Hepatic stellate cell (primary cell): ENCODE data around the gene KRTAP5-8.
"Not testable (repeated sequence)": the region's sequence is repeated elsewhere in the genome, so short reads cannot be mapped to it uniquely, and the experiment has no call there.

Experiments
- DNase-seq: peaks from one replicate; pipeline ENCODE4 v3.0.0; 2011; ENCODE audit warnings: low spot score

The KRTAP5-8 gene

DNA sequence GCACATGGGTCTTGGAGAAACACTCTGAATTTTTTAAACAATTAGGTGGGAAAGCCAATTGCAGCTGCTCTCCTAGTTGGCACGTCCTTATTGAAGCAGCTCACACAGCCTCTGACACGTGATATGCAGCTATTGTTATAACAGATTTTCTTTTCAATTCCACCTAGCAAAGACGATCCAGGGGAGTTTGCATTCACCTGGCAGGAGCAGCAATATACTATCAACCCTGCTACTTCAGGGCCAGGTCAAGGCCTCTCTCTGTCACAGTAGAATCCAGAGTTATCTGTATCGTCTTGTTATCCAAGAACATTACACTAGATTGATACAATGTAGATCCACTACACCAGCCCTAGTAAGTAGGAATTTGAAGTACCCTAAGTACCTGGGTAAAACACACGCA lies 36.6 kb downstream of the KRTAP5-8 start:
- DNase-seq: no peak

DNA sequence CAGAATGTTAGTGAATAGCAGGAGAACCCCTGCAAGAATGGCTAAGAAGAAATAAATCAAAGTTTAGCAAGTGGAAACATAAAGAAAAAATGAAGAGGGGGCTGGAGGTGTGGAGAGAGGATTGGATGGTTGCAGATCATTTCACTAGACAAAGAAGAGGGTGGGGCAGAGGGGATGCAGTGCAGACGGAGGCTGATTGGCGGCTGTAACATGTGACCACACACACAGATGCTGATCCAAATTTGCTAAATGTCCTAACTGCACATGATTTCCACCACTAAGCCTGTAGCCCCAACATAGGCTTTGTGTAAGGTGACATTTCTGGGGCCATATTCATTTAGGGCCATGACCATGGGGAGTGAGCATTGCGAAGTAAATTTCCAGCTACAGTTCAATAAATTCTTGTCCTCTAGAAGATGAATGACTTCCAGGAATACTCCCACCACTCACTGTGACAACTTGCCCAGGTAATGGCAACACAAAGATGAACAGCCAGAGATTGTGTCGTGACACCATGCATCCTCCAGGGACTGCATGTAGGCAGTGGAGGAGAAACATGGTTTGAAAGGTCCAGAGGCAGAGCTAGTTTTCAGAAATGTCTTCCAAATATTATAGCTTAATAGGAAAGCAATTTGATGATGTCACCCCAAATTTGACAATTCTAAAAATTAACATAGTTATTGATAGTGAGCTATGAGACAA lies 38.0 kb downstream of the KRTAP5-8 start:
- DNase-seq: no peak

DNA sequence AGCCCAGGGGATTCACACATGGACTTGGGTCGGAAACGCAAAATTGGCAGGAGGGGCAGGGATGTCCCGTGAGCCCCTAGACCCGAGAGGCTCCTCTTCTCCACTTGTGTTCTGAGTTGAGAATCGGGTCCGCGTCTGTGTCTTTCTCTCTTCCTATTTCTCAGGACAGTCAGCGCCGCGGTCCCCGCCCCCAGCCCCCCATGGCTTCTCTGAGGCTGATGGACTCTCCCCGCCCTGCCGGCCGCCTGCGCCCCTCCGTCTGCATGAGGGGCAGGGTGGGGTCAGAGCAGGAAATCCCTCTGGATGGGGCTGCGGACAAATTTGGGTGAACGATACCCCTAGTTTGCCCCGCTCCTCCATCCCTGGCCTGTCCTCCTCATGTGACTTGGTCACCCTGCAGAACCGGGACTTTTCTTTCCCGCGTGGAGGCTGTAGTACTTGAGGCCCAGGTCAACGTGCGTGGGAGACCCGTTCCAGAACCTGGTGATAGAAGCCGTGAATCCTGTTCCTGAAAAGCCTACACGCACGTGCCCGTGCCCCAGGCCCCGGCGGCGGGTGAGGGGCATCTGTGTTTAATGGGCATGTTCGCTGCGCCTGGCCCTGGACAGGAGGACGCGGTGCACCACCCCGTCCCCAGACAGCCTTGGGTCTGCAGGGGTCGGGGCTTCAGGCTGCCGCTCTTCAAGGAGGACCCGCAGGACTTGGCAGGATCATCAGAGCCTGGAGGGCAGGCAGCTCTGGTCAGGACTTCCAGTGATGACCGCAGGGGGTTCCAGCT lies 39.1 kb downstream of the KRTAP5-8 start:
- DNase-seq: not testable (repeated sequence)

DNA sequence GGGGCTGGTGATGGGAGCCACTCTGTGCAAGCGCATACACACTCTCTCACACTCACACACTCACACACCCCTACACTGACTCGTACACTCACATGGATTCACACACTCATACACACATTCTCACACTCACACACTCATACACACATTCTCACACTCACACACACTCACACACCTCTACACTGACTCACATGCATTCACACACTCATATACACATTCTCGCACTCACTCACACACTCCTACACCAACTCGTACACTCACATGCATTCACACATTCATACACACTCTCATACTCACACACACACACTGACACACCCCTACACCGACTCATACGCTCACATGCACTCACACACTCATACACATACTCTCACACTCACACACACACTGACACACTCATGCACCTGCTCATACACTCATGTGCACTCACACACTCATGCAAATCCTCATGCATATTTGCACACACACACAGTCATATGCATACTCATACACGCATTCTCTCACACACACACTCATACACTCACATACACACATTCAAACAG lies 39.7 kb downstream of the KRTAP5-8 start:
- DNase-seq: no peak

DNA sequence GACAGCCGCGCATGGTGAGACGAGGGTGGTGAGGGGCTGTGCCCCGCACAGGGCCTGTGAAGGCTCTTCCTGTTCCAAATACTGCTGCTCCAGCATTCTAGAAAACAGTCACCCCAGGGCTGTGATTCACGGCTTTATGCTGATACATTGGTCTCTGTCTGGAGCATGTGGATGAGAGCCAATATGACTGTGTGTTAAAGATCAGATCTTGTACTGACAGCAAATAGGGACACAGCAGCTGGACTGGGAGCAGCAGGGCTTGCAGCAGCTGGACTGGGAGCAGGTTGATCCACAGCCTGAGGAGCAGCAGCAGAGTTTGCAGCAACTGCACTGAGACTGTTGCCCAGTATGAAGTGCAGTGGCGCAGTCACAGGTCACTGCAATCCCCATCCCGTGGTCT lies 41.7 kb downstream of the KRTAP5-8 start:
- not testable (repeated sequence) for DNase-seq

DNA sequence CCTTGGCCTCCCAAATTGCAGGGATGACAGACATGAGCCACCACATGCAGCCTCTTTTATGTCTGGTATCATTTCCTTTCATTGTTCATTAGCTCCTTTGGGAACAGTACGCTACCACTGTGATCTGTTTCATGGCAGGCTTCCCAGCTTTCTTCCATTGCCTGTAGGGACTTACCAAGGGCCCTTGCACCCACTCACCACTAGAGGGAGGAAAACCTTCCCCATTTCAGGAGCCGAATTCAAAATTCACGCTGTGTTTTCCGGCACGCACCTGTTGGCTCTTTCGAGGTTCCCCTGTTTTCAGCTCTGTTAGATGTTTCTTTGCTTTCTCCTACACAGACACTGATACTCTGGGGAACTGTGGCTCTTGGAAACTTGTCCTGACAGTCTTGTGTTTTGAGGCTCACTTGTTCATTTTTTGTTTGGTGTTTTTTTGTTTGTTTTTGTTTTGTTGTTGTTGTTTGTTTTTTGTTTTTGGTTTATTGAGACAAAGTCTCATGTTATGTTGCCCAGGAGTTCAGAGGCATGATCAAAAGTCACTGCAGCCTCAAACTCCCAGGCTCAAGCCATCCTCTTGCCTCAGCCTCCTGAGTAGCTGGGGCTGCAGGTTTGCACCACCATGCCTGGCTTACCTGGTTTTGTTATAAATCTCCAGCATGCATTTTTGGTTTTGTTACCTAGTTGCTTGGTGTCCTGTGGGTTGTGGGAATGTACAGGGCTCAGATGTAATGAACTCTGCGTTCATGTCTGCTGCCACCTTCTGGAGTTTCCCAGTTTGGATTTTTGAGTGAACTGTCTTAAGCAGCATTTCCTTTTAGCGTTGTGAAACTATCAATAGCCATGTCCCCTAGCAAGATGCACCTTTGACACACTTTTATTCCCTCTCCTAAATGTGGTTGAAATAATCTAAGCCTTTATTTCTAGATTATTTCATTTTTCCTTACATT lies 42.5 kb downstream of the KRTAP5-8 start:
- DNase-seq: peak; percentile 77

DNA sequence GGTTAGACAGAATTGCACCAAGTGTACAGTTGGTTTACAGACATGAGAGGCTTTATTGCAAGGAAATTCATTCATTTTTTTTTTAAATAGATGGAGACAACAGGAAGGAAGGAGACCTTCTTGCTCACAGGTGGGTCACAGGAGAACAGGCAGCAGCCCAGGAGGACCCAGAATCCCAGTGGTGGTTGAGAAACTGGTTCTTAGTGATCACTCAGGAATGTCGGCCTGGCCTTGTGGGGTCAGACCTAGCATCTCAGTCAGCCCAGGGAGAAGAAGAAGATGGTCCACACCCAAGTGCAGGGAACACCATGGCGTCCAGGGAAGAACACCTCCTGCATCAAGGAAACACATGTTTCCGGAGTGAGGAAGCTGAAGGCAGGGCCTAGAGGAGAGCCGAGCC lies 44.0 kb downstream of the KRTAP5-8 start:
- DNase-seq: no peak

DNA sequence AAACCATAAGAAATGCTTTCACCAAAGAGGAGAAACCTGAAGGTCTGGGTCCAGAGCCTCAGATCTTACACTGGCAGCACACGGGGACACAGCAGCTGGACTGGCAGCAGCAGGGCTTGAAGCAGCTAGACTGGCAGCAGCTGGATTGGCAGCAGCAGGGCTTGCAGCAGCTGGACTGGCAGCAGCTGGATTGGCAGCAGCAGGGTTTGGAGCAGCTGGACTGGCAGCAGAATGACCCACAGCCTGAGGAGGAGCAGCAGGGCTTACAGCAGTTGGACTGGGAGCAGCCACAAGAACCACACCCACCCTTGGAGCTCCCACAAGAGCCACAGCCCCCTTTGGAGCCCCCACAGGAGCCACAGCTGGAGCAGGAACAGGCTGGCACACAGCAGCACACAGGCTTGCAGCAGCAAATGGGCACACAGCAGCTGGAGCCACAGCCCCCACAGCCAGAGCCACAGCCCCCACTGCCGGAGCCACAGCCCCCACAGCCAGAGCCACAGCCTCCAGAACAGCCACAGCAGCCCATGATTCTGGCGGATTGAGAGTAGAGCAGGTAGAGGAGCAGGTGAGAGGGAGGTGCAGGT lies 44.6 kb downstream of the KRTAP5-8 start, which contains the start of gene KRTAP5-11:
KRTAP5-11 (minus strand) TSS at position 567 of the 587 bp plus-strand sequence; CDS start at position 529, 38 bp downstream.
- no peak for DNase-seq

DNA sequence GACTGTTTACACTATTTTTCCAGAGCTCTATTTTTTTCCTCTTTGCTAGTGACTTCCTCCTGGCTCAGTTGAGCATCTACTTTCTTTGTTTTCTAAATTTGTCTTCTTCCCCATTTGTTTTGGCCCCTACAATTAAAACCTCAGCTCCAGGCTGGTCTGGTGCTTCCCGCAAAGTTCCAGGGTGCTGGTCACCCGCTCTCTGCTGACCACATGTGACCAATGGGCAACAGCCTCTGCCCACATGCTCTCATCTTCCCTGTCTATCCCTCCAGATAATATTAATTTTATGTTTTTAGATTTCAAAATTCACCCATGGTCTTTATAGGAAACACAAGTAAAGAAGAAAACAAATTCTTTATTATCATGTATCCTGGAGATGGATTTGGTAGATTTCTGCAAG lies 45.1 kb downstream of the KRTAP5-8 start:
- not testable (repeated sequence) for DNase-seq

DNA sequence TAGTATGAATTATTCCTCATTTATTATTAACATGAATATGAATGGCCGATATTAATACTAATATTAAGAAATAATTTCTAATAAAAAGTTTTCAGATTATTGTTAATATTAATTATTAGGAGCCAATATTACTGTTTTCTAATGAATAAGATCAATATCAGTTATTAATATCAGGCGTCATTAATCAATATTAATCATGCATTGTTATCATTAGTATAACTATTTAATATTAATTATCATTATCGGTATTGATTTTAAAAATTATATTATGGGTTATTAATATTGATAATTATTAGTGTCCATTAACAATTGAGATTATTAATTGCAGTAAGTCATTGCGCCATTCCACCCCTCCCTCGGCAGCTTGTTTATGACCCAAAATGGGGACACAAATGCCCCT lies 47.8 kb downstream of the KRTAP5-8 start:
- not testable (repeated sequence) for DNase-seq

DNA sequence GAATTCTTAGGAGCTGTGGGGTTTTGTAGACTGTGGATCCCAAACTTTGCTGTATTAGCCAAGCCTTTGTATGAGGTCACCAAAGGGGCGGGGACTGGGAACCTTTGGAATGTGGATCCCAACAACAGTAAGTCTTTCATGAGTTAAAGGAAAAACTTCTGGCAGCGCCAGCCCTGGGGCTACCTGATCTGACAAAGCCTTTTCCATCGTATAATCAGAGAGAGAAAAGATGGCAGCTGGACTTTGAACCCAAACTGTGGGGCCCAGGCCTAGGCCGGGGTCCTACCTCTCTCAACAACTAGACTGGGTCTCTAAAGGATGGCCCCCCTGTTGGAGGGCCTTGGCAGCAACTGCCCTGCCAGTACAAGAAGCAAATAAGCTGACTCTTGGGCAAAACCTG lies 50.5 kb downstream of the KRTAP5-8 start:
- not testable (repeated sequence) for DNase-seq
